Loucy (cell line): ENCODE measurements around the gene UCK2.

Experiments
- H2AFZ ChIP-seq: fragments of 200-600 bp; sonication (generic); 2 replicates; pipeline ENCODE4 v1.6.0; 2016; ENCODE audit warnings: antibody characterized with exemption, mild to moderate bottlenecking, low read length, moderate library complexity
- H3F3A ChIP-seq: fragments of 200-600 bp; 2 replicates; pipeline ENCODE4 v1.6.0; 2016; ENCODE audit warnings: antibody characterized with exemption, low read depth, mild to moderate bottlenecking
- H3K27me3 ChIP-seq: fragments of 200-600 bp; sonication (generic); 2 replicates; pipeline ENCODE4 v1.6.1; 2014; ENCODE audit warnings: low read length, mild to moderate bottlenecking; ENCODE audit not compliant: insufficient read depth, poor library complexity, severe bottlenecking
- H3K36me3 ChIP-seq: fragments of 200-600 bp; sonication (generic); 2 replicates; pipeline ENCODE4 v1.6.1; 2016; ENCODE audit warnings: low read length; ENCODE audit not compliant: insufficient read depth
- H3K4me1 ChIP-seq: fragments of 200-600 bp; sonication (generic); 2 replicates; pipeline ENCODE4 v1.5.1; 2014; ENCODE audit warnings: low read length, mild to moderate bottlenecking; ENCODE audit not compliant: insufficient read depth, poor library complexity, severe bottlenecking
- H3K4me2 ChIP-seq: fragments of 200-600 bp; sonication (generic); 2 replicates; pipeline ENCODE4 v1.6.0; 2014; ENCODE audit warnings: antibody characterized with exemption, low read length, low read depth, mild to moderate bottlenecking; ENCODE audit not compliant: poor library complexity, severe bottlenecking
- H3K4me3 ChIP-seq: fragments of 200-600 bp; sonication (generic); 2 replicates; pipeline ENCODE4 v1.5.1; 2014; ENCODE audit warnings: low read length, mild to moderate bottlenecking, mixed read lengths; ENCODE audit not compliant: poor library complexity, severe bottlenecking
- H3K79me2 ChIP-seq: fragments of 200-600 bp; sonication (generic); 2 replicates; pipeline ENCODE4 v1.6.1; 2014; ENCODE audit warnings: low read length; ENCODE audit not compliant: insufficient read depth
- H3K9ac ChIP-seq: fragments of 200-600 bp; sonication (generic); 2 replicates; pipeline ENCODE4 v1.6.0; 2014; ENCODE audit warnings: mild to moderate bottlenecking, low read depth, low read length, moderate library complexity; ENCODE audit not compliant: poor library complexity, severe bottlenecking
- H3K9me2 ChIP-seq: fragments of 200-600 bp; sonication (generic); replicated peaks from 2 replicates; pipeline ENCODE4 v1.6.1; 2016; ENCODE audit warnings: low read depth, low read length, mixed read lengths
- H3K9me3 ChIP-seq: fragments of 200-600 bp; sonication (generic); 2 replicates; pipeline ENCODE4 v1.6.1; 2014; ENCODE audit warnings: mild to moderate bottlenecking, antibody characterized with exemption, low read length, low read depth; ENCODE audit not compliant: insufficient read depth
- H4K20me1 ChIP-seq: fragments of 200-600 bp; sonication (generic); 2 replicates; pipeline ENCODE4 v1.6.0; 2014; ENCODE audit warnings: antibody characterized with exemption, low read length, mild to moderate bottlenecking; ENCODE audit not compliant: insufficient read depth, poor library complexity, severe bottlenecking
- CTCF ChIP-seq: fragments of 200-600 bp; sonication (generic); conservative IDR thresholded peaks from 2 replicates; pipeline ENCODE4 v1.5.1; 2014; ENCODE audit warnings: mild to moderate bottlenecking, antibody characterized with exemption, low read length
- EZH2phosphoT487 ChIP-seq: fragments of 200-600 bp; IDR thresholded peaks from 2 replicates; pipeline ENCODE4 v1.6.1; 2018; ENCODE audit warnings: antibody characterized with exemption, mild to moderate bottlenecking, moderate library complexity, borderline replicate concordance

Gene UCK2

GRCh38 chr1:165884690-165885304, 57.4 kb downstream of the UCK2 start:
- peaks cover 19% of the 10 kb centered on the region for H3K4me1 ChIP-seq

DNA sequence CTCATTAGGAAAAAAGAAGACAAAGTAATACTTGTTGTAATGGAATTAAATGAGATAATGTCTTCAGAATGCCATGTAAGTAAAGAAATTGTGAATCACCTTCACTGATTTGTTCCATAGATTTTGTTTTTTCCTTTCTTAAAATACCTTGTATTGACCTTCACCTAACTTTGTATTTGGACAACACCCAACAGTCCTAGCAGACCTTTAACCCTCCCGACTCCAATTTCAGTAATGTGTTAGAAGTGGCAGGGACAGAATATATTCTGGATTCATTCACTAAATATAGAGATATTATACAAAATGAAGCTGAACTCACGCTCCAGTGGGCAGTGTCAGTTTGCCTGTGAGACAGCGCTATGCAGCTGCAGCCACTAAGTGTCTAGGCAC, 57.9 kb downstream of the UCK2 start:
- H3K27me3 ChIP-seq = no peaks in the 10 kb centered on the region
- no peaks in the 10 kb centered on the region for H3K9me3 ChIP-seq
- H3K79me2 ChIP-seq = peaks cover 100% of the 10 kb centered on the region
- no peaks in the 10 kb centered on the region for H3F3A ChIP-seq
- H2AFZ ChIP-seq = no peak overlapping the region
- no peak overlapping the region for H3K4me2 ChIP-seq
- peaks cover 7% of the 10 kb centered on the region; the same call in 1 of the 2 replicates for H3K36me3 ChIP-seq
- no peak for TF ChIP-seq EZH2phosphoT487
- TF ChIP-seq CTCF = no peak
- H3K9ac ChIP-seq = no peak overlapping the region
- no peak overlapping the region for H3K4me3 ChIP-seq
- H3K4me1 ChIP-seq = peaks cover 14% of the 10 kb centered on the region
- peaks cover 95% of the 10 kb centered on the region for H4K20me1 ChIP-seq
- H3K9me2 ChIP-seq = no peaks in the 10 kb centered on the region

More at GRCh38 chr1:165884690-165885304, 57.4 kb downstream of the UCK2 start:
- TF ChIP-seq CTCF (no peak), EZH2phosphoT487 (no peak)
- H3K79me2 ChIP-seq = peaks cover 100% of the 10 kb centered on the region
- peaks cover 95% of the 10 kb centered on the region for H4K20me1 ChIP-seq
- no peak overlapping the region for H3K4me2 ChIP-seq
- H3K36me3 ChIP-seq = peaks cover 2% of the 10 kb centered on the region; the same call in 1 of the 2 replicates
- H3K4me3 ChIP-seq = no peak overlapping the region
- no peaks in the 10 kb centered on the region for H3K9me3 ChIP-seq
- no peaks in the 10 kb centered on the region for H3K9me2 ChIP-seq
- H2AFZ ChIP-seq = no peak overlapping the region
- no peak overlapping the region for H3K9ac ChIP-seq
- no peaks in the 10 kb centered on the region for H3F3A ChIP-seq
- no peaks in the 10 kb centered on the region for H3K27me3 ChIP-seq

- Histone ChIP-seq H2AFZ (no peak overlapping the region), H3K36me3 (peaks cover 16% of the 10 kb centered on the region; the same call in 1 of the 2 replicates), H3F3A (no peaks in the 10 kb centered on the region), H3K27me3 (no peaks in the 10 kb centered on the region), H3K4me2 (no peak overlapping the region), H3K9me2 (no peaks in the 10 kb centered on the region), H3K4me1 (peaks cover 12% of the 10 kb centered on the region), H3K4me3 (no peak overlapping the region), H3K79me2 (peaks cover 100% of the 10 kb centered on the region), H4K20me1 (peaks cover 88% of the 10 kb centered on the region), H3K9ac (no peak overlapping the region), H3K9me3 (no peaks in the 10 kb centered on the region)
- TF ChIP-seq EZH2phosphoT487 (no peak), CTCF (no peak)
Observed at GRCh38 chr1:165886193-165886592, 58.8 kb downstream of the UCK2 start.
